CD4-positive, alpha-beta T cell treated with Interferon gamma for 1 hour (primary cell): ENCODE results near the gene CATSPERB.
"Not testable (repeated sequence)": the region's sequence is repeated elsewhere in the genome, so short reads cannot be mapped to it uniquely, and the experiment has no call there.

Experiments used
- DNase-seq: peaks from one replicate; pipeline ENCODE4 v3.0.0-alpha.2; 2020

CATSPERB gene

GRCh38 chr14:91731018-91731417 is 868 bp downstream of the CATSPERB start:
- no peak for DNase-seq

DNA sequence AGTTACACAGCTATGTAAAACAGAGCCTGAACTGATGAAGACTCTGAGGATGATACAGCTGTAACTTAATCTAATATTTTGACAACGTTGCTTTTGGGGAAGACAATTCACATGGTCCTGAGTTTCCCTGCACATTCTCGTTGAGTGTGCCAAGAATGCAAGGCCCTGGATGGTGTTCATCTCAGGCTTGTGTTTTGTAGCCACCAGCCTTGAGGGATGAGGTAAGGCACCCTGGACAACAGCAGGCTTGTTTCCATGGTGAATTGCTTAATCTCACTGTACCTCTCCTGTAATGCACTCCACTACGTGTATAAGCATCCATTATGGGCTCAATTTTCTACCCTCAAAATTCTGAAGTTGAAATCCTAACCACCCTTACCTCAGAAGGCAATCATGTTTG is 2.1 kb downstream of the CATSPERB start:
- no peak for DNase-seq

DNA sequence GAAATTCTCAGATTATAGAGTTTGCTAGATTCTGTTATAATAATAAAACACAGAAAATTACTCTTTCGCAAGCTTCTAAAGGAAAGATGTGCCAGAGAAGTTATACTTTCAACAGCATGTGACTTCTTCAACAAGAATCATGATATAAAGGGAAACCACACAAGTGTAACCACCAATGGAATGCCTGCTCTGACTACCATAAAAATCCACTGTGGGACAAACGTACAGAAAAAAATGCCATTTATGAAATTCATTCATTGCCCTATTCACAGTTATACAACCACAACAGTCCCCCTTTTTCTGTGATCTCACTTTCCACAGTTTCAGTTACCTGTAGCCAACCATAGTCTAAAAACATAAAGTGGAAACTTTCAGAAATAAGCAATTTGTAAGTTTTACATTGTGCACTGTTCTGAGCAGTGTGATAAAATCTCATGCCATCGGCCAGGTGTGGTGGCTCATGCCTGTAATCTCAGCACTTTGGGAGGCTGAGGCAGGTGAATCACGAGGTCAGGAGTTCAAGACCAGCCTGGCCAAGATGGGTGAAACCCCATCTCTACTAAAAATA is 3.2 kb downstream of the CATSPERB start:
- no peak for DNase-seq

DNA sequence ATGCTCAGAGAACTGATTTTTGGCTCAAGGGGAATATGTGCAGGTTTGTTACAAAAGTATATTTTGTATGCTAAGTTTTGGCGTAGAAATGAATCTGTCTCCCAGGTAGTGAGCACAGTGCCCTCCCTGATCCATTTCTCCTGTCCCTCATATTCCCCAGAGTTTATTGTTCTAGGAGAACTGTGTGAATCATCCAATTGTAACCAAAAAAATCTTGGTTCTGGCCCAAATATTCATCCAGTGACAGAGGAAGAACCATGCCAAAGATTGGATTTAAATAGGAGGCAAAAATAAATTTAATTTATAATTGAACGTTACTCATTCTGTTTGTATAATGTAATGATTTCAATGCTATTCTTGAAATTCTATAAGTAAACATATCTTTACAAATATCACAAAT is 4.8 kb downstream of the CATSPERB start:
- DNase-seq, result no peak

GRCh38 chr14:91723501-91723900 is 8.4 kb downstream of the CATSPERB start:
- DNase-seq, result no peak

GRCh38 chr14:91722386-91722785 is 9.5 kb downstream of the CATSPERB start:
- no peak for DNase-seq

GRCh38 chr14:91719839-91720238 is 12.0 kb downstream of the CATSPERB start:
- no peak for DNase-seq

DNA sequence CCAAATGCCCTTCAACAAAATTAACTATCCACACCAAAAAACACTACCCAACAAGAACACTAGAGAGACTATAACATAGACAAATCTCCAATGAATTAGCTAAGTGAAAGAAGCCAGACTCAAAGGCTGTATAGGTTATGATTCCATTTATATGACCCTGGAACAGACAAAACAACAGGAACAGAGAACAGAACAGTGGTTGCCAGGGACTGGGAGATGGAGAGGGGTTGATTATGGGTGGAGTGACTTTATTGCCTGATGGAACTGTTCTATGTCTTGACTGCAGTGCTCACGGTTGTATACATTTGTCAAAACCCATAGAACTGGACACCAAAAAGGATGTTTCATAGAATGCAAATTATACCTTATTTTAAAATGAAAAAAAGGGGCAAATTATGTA is 14.9 kb downstream of the CATSPERB start:
- DNase-seq, result no peak

DNA sequence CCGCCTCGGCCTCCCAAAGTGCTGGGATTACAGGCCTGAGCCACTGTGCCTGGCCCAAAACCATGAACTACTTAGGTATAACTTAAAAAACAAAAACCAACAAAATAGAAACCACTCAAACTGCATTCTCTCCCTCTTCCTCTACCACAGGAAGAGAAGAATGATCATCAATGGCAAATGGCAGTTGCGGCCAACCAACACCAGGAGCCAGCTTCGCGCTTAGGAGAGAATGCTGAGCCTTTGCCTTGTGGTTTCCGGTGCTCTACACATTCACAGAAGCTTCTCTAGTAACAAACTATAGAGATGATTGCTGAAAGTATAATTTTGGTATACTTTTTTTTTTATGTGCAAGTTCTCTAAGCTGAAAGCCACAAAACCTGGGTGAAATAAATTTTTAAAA is 17.1 kb downstream of the CATSPERB start:
- DNase-seq, result peak; percentile 7

DNA sequence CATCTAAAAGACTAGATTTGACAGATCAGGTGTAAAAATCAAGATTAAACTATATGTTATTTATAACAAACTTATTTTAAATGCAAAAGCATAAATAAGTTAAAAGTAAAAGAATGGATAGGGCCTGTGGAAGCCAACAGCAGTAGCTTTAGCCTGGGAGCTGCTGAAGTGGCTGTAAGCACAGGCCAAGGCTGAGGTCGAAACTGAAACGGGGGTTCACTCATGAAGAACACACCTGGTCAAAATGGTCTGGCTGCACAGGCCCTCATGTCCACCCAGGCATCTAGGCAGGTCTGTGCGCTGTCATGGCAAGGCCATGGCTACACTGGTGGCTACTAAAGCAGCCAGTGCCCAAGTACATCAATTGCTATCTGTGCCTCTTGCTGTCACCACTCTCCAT is 23.1 kb downstream of the CATSPERB start:
- no peak for DNase-seq

DNA sequence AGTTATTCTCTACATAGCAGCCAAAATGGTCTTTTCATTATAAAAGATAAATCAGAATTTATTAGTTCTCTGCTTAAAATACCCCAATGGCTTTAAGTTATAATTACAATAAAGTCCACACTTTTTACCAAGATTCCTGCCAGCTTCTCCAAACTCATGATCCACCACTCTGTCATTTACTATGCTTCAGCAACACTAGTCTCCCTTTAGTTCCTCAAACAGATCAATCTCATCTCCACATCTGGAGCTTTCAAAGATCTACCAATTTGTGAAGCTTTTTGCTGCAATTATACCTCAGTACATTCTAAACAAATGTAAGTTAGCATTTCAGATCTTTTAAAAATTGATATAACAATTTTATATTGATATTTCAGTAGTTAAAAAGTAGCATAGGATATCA is 24.9 kb downstream of the CATSPERB start:
- DNase-seq, result no peak

DNA sequence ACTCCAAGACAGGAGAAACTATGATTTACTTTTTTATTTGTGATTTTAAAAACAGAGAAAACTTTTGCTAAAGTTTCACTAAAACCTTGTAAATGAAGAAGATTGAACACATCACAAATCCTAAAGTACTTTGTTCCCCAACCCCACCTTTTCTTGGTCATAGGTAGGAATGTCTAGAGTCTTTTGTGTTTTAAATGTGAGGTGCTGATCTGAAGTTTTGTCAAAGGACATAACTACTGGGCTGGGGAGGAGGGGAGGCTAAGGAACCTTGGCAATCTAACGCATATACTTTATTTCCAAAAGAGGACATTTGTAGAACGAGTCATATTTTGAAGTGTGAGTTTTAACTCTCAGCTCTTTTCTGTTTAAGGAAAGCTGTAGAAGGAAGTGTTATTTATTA is 37.2 kb downstream of the CATSPERB start:
- DNase-seq, result no peak

DNA sequence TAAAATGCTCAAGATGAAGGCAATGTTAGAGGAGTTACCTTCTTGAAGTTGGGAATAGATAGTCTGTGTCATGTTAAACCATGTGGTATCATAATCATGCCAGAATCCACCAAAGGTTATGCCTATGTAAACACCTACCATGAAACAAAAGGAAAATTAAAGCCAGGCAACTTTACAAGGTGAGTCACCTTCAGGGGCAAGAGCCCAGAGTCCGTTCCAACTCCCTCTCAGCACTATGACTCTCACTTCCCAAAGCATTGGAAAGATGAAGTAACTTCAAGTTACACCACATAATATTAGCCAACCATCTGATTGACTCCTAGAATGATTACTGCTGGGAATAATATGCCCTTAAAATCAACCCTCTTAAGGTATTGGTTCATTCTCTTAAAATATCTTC is 38.5 kb downstream of the CATSPERB start:
- DNase-seq, result no peak

DNA sequence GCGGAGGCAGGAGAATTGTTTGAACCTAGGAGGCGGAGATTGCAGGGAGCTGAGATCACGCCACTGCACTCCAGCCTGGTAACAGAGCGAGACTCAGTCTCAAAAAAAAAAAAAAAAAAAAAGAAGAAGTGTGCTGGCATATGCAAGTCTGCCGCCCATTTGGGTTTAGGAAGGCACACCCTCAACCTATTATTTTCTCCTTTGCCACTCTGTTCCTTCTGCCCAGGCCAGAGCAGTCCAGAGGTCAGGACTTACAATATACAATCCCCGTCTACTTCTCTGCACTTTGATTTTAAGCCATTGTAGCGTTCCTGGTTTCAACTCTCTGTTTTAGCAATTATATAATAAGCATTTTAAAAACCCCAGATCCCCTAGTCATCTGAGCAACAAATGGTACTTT is 39.8 kb downstream of the CATSPERB start:
- no peak for DNase-seq

- DNase-seq, result no peak
Measured at GRCh38 chr14:91689608-91690007, 42.3 kb downstream of the CATSPERB start.

- not testable (repeated sequence) for DNase-seq
Measured at GRCh38 chr14:91687436-91687835, 44.5 kb downstream of the CATSPERB start.

- DNase-seq, result no peak
Measured at GRCh38 chr14:91685600-91685999, 46.3 kb downstream of the CATSPERB start.

DNA sequence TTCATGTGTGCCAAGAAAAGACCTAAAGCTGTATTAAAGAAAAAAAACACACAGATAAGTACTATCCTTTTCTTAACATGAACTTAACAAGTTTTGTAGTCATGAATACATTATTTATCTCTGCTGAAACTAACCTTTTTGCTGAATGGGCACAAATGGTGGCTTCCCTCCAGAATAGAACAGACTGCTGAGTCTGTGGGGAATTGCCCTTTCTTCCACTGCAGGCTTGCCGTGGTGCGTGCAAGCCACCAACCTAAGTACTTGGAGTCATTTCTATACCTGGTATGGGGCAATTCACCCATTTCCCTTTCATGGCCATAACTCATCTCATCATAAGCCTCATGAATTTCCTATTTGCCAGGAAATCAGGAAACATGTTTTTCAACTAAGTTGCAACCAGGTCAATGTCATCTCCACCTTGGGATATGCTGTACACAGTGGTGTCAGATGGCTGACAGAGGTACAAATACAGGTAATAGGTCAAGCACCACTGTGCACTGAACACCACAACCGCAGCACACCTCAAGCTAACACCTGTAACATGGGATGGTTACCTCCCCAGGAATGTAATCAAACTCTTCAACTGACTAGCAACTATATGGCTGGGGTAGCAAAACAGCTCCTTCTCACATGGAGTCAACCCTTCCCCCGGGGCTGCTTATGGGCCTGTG is 49.9 kb downstream of the CATSPERB start:
- DNase-seq, result no peak

GRCh38 chr14:91681118-91681517 is 50.8 kb downstream of the CATSPERB start:
- no peak for DNase-seq

DNA sequence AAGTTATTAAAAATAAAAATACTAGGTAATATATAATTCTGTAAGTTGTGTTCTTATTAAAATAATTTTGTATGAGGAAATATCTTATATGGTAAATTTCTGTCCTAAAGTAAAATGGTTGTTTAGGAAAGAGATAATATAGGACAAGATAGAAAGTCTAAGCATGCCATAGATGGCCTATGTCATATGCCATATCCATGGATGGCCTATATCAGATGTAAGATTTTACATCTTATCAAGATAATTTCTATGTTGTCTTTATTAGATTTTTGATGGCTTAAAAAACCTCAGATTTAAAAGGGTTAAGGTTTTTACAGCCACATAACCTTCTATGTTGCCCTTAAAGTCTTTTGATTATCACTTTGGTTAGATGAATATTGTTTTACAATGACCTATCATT is 52.6 kb downstream of the CATSPERB start:
- DNase-seq, result no peak

DNA sequence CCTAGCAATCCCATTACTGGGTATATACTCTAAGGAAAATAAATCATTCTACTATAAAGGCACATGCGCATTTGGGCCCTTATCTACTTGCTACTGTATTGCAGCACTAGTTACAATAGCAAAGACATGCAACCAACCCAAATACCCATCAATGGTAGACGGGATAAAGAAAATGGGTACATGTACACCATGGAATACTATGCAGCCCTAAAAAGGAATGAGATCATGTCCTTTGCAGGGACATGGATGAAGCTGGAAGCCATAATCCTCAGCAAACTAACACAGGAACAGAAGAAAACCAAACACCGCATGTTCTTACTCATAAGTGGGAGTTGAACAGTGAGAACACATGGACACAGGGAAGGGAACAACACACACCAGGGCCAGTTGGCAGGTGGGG is 54.2 kb downstream of the CATSPERB start:
- DNase-seq, result not testable (repeated sequence)

GRCh38 chr14:91674911-91675310 is 57.0 kb downstream of the CATSPERB start:
- DNase-seq, result no peak

DNA sequence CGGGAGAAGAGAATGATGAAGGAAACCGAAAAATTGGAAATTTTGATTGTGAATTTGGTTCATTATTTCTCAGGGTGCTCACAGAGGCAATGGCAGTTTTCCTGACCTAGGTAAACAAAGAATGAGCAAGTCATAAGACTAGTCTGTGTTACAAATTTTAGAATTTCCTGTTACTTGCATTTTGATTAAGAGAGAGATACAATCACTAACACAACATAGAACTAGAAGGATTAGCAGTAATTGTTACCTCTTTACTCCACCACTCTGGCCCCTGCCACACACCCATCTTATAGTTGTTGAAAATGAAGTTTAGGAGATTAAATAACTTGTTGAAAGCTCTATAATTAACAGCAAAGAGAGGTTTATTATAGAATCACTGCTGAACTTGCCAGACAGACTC is 62.0 kb downstream of the CATSPERB start:
- no peak for DNase-seq

DNA sequence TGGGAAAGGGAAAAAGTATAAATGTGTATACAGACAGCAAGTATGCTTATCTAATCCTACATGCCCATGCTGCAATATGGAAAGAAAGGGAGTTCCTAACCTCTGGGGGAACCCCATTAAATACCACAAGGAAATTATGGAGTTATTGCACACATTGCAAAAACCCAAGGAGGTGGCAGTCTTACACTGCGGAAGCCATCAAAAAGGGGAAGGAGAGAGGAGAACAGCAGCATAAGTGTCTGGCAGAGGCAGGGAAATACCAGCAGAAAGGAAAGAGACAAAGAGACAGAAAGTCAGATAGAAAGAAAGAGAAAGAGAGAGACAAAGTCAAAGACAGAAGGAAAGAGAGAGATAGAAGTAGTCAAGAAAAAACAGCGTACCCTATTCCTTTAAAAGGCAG is 64.8 kb downstream of the CATSPERB start:
- not testable (repeated sequence) for DNase-seq

DNA sequence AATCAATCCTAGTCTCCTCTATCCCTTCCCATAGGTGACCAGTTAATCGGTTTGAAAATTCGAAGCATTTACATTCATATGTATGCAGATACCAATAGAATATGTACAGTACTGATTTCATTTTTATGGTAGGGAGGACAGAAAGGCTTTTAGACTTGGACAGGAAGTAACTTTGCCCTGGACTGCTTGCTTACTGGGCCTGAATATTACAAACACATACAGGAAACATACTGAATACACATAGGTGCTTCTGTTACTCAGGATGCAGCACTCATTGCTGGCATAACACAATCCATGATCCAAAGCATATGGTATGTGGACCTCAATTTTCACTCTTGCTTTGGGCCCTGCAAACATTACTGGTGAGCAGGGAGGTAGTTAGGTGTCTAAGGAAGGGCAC is 71.1 kb downstream of the CATSPERB start:
- no peak for DNase-seq
